ENCODE results near the gene RASGRF2.

Gene RASGRF2

GRCh38 chr5:80928073-80928472, 32.1 kb upstream of the RASGRF2 start:
- no peak for DNase-seq (ENCODE audit: low read depth)
- H3K4me3 ChIP-seq (ENCODE audit: low read depth, low read length), result no peak overlapping the region
- no peak for TF ChIP-seq MYC (IDR thresholded peaks at IDR 0.05; ENCODE audit: low read depth, low read length)
- TF ChIP-seq MAX (IDR thresholded peaks at IDR 0.05; ENCODE audit: low read depth, low read length), result no peak
- no peak for TF ChIP-seq POLR2A (IDR thresholded peaks at IDR 0.05; ENCODE audit: extremely low read depth, insufficient read length)
- no peak for TF ChIP-seq CTCF (IDR thresholded peaks at IDR 0.05; ENCODE audit: low read depth, low read length)

- no peak overlapping the region for H3K4me3 ChIP-seq (ENCODE audit: low read depth, low read length)
- DNase-seq (ENCODE audit: low read depth), result no peak
- TF ChIP-seq MYC (IDR thresholded peaks at IDR 0.05; ENCODE audit: low read depth, low read length) (no peak), POLR2A (IDR thresholded peaks at IDR 0.05; ENCODE audit: extremely low read depth, insufficient read length) (no peak), CTCF (IDR thresholded peaks at IDR 0.05; ENCODE audit: low read depth, low read length) (no peak), MAX (IDR thresholded peaks at IDR 0.05; ENCODE audit: low read depth, low read length) (no peak)
These were observed 29.2 kb upstream of the RASGRF2 start for GRCh38 chr5:80930940-80931339.

GRCh38 chr5:80931411-80931810, 28.8 kb upstream of the RASGRF2 start:
- no peak for TF ChIP-seq MYC (IDR thresholded peaks at IDR 0.05; ENCODE audit: low read depth, low read length)
- no peak for TF ChIP-seq POLR2A (IDR thresholded peaks at IDR 0.05; ENCODE audit: extremely low read depth, insufficient read length)
- TF ChIP-seq MAX (IDR thresholded peaks at IDR 0.05; ENCODE audit: low read depth, low read length), result no peak
- TF ChIP-seq CTCF (IDR thresholded peaks at IDR 0.05; ENCODE audit: low read depth, low read length), result no peak
- H3K4me3 ChIP-seq (ENCODE audit: low read depth, low read length), result no peak overlapping the region
- no peak for DNase-seq (ENCODE audit: low read depth)

- H3K4me3 ChIP-seq (ENCODE audit: low read depth, low read length), result no peak overlapping the region
- no peak for DNase-seq (ENCODE audit: low read depth)
- TF ChIP-seq MYC (IDR thresholded peaks at IDR 0.05; ENCODE audit: low read depth, low read length) (no peak), CTCF (IDR thresholded peaks at IDR 0.05; ENCODE audit: low read depth, low read length) (no peak), MAX (IDR thresholded peaks at IDR 0.05; ENCODE audit: low read depth, low read length) (no peak), POLR2A (IDR thresholded peaks at IDR 0.05; ENCODE audit: extremely low read depth, insufficient read length) (no peak)
These were observed 27.1 kb upstream of the RASGRF2 start for GRCh38 chr5:80933036-80933435.

GRCh38 chr5:80934751-80935150, 25.4 kb upstream of the RASGRF2 start:
- DNase-seq (ENCODE audit: low read depth), result no peak
- no peak for TF ChIP-seq MYC (IDR thresholded peaks at IDR 0.05; ENCODE audit: low read depth, low read length)
- H3K4me3 ChIP-seq (ENCODE audit: low read depth, low read length), result no peak overlapping the region

GRCh38 chr5:80935811-80936385, 24.3 kb upstream of the RASGRF2 start:
- no peak for TF ChIP-seq CTCF (IDR thresholded peaks at IDR 0.05; ENCODE audit: low read depth, low read length)
- TF ChIP-seq POLR2A (IDR thresholded peaks at IDR 0.05; ENCODE audit: extremely low read depth, insufficient read length), result no peak
- no peak for TF ChIP-seq MYC (IDR thresholded peaks at IDR 0.05; ENCODE audit: low read depth, low read length)
- no peak for TF ChIP-seq MAX (IDR thresholded peaks at IDR 0.05; ENCODE audit: low read depth, low read length)
- H3K4me3 ChIP-seq (ENCODE audit: low read depth, low read length), result no peak overlapping the region
- no peak for DNase-seq (ENCODE audit: low read depth)
